Activated naive CD4-positive, alpha-beta T cell treated with anti-CD3 and anti-CD28 coated beads, Interleukin-2, amount 50 U/mL, for 24 hours (primary cell): ENCODE measurements around the gene LRRC18.

Experiments used
- H3K27ac Mint-ChIP-seq: one replicate; pipeline ENCODE4 v1.8.0; 2021; ENCODE audit warnings: mild to moderate bottlenecking, mixed read lengths
- H3K27me3 Mint-ChIP-seq: one replicate; pipeline ENCODE4 v1.8.0; 2021; ENCODE audit warnings: mixed read lengths
- H3K36me3 Mint-ChIP-seq: one replicate; pipeline ENCODE4 v1.8.0; 2021; ENCODE audit warnings: mixed read lengths
- H3K4me1 Mint-ChIP-seq: one replicate; pipeline ENCODE4 v1.8.0; 2021; ENCODE audit warnings: mixed read lengths
- H3K4me3 Mint-ChIP-seq: one replicate; pipeline ENCODE4 v1.8.0; 2021; ENCODE audit warnings: mild to moderate bottlenecking, mixed read lengths
- H3K9me3 Mint-ChIP-seq: one replicate; pipeline ENCODE4 v1.8.0; 2021; ENCODE audit warnings: mixed read lengths

The LRRC18 gene

DNA sequence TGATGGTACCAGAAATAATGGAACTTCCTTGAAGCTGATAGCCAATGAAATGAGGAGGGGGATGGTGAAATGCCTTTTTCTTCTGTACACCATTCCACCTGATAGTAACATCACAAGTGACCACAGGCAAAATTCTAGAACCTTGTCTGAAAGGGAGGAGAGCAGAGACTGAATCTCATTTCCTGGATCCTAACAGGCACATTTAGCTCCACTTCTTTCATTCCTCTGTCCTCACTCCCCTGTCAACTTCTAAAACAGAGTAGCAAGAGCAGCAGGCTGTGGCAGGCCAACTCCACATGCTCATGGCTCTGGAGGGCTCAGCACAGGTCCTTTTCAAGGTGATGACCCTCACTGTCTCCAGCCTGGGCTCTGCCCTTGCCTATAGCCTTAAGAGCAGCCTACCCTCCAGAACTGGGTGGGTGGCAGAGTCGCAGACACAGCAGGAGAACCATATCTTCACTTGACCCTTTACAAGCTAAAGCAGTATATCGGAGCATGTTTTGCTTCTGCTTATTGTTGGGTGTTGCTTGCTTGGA, at the start of gene LRRC18:
LRRC18 (minus strand) TSS at position 51 of the 536 bp plus-strand sequence. CDS start 25,685 bp downstream, outside the sequence.
- Mint-ChIP-seq H3K4me1 (no peaks in the 10 kb centered on the region), H3K9me3 (no peaks in the 10 kb centered on the region), H3K36me3 (no peaks in the 10 kb centered on the region), H3K27me3 (no peaks in the 10 kb centered on the region), H3K4me3 (no peak within 1 kb of the TSS), H3K27ac (no peak within 1 kb of the TSS)

DNA sequence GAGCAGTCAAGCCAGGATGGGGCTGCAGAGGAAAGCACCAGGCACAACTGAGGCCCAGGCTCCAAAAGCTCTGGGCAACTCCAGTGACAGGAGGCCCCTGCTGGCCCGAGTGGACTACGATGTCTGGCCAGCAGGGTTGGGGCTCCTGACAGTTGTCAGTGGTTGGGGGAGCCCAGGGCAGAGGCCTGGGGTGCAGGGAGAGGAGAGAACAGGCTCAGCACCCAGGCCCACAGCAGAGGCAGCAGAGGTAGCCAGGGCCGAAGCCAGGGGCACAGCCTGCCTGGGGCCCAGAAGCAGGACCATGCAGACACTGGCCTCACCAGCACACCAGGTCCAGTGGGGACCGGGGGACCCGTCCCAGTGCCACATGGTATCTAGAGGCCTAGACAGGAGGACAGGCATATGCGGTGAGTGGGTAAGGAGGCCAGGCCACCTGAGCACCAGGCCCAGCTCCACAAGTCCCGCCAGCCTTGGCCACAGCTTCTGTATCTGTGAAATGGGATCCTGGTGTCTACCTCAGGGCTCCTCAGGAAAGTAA, 46.0 kb upstream of the LRRC18 start:
- Mint-ChIP-seq H3K4me3 (no peak overlapping the region), H3K9me3 (no peaks in the 10 kb centered on the region), H3K27me3 (no peaks in the 10 kb centered on the region), H3K36me3 (no peaks in the 10 kb centered on the region), H3K27ac (no peak overlapping the region), H3K4me1 (no peaks in the 10 kb centered on the region)

DNA sequence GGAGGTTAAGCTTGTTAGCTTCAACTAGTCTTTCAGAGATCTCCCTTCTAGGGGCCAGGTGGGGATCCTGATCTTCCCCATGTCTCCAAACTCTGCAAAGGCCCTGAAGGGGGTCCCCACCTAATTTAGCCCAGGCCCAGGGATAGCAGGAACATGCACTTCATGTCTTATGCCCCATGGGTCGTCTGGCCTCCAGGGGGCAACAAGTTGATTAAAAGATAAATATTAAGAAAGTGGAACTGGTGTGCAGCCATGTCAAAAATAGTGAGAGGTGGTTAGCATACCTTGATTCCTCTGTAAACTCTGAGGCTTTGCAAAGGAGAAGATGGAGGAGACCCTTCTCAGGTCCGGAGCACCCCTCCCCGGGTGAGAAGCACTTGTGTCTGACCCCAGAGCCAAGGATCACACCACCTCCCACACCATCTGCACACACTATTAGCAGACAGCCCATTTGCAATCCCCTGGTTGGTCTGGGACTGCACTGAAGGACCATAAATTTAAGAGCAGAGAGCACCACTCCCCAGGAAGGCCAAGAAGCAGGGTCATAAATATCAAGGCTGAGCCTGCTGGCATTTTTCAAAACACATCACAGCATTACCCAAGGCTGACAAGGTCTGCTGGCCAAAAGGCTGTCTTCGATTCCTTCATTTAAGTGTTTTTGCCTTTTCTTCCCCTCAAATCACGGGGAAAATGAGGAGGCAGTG, 44.2 kb upstream of the LRRC18 start:
- no peak overlapping the region for H3K4me3 Mint-ChIP-seq
- H3K4me1 Mint-ChIP-seq = no peaks in the 10 kb centered on the region
- H3K27ac Mint-ChIP-seq = no peak overlapping the region
- no peaks in the 10 kb centered on the region for H3K36me3 Mint-ChIP-seq
- H3K9me3 Mint-ChIP-seq = no peaks in the 10 kb centered on the region
- H3K27me3 Mint-ChIP-seq = no peaks in the 10 kb centered on the region

DNA sequence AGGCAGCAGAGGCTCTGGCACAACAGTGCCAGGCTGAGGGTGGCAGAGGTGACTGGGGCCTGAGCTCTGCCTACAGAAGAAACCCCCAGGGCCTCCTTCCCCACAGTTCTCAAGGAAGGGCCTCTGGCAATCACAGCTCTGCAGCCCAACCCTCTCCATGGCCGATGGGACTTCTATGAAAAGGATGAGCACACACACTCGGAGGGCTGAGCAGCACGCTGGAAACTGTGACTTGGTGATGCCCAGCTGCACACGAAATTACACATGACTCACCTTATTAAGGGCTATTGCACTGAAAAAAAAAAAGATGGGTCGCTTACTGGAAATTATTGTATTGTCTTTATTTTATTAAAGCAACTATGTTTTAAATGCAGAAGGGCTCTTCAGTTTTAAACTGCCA, 42.9 kb upstream of the LRRC18 start:
- Mint-ChIP-seq H3K27me3 (no peaks in the 10 kb centered on the region), H3K4me3 (no peak overlapping the region), H3K4me1 (no peaks in the 10 kb centered on the region), H3K9me3 (no peaks in the 10 kb centered on the region), H3K27ac (no peak overlapping the region), H3K36me3 (no peaks in the 10 kb centered on the region)

DNA sequence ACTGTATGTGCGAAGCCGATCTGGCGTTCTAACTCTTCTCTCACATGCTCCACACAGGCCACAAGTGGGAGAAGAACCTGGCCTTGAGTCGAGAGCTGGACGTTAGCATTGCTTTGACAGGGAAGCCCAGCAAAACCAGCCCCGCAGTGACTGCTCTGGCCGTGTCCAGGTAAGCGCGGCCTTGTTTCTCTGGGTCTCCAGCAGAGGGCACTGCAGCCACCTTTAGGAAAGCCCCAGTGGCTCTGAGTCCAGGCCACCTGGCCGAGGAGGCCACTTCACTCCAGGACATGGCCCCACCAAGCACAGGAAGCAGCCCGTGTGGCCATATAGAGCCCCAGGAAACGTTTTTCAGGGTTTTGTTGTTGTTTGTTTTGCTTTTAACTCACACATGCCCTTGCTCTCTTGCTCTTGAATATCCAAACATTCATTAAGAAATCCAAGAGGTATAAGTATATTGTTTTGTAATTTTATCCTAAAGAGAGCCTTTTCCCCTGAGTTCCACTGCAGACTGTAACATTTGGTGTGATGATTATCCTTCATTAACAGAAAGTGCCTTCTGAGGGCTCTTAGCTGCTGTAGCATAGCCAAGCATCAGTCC, 41.8 kb upstream of the LRRC18 start:
- Mint-ChIP-seq H3K4me3 (no peak overlapping the region), H3K9me3 (no peaks in the 10 kb centered on the region), H3K27ac (no peak overlapping the region), H3K36me3 (no peaks in the 10 kb centered on the region), H3K4me1 (no peaks in the 10 kb centered on the region), H3K27me3 (no peaks in the 10 kb centered on the region)

DNA sequence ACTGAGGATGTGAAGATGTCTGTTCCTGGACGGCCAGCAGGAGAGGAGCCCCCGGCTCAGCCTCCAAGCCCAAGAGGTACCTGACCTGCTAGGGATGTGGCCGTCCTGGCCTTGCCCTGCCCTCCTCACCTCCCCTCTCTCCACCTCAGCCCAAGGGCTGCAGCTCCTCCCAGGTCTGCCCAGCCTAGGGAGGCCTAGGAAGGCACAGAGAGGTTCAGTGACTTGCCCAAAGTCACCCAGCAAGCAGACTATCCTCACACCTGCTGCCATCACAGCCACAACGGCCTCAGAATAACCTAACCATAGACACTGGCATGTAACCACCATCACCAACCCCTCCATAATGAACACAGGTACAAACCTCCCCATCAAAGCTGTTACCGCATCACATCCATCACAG, 38.7 kb upstream of the LRRC18 start:
- Mint-ChIP-seq H3K9me3 (no peaks in the 10 kb centered on the region), H3K36me3 (no peaks in the 10 kb centered on the region), H3K27me3 (no peaks in the 10 kb centered on the region), H3K4me3 (no peak overlapping the region), H3K27ac (no peak overlapping the region), H3K4me1 (no peaks in the 10 kb centered on the region)

DNA sequence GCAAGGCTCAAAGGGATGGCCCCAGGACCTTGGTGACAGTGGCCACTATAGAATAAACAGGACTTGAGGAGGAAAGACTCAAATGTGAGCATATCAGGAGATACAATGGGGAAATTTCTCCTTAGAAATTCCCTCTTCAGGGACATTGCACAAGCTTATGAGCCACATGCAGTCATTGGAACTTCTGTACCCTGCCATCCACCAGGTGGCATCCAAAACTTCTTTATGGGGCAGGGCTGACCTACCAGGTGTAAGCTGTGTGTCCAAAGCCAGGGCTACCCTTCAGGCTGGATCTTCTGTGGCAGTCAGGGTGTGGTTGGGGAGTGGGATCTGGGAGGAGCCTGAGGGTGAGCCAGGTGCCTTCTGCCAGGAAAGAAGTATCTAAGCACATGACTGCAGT, 36.6 kb upstream of the LRRC18 start:
- Mint-ChIP-seq H3K4me3 (no peak overlapping the region), H3K4me1 (no peaks in the 10 kb centered on the region), H3K27me3 (no peaks in the 10 kb centered on the region), H3K27ac (no peak overlapping the region), H3K36me3 (no peaks in the 10 kb centered on the region), H3K9me3 (no peaks in the 10 kb centered on the region)

DNA sequence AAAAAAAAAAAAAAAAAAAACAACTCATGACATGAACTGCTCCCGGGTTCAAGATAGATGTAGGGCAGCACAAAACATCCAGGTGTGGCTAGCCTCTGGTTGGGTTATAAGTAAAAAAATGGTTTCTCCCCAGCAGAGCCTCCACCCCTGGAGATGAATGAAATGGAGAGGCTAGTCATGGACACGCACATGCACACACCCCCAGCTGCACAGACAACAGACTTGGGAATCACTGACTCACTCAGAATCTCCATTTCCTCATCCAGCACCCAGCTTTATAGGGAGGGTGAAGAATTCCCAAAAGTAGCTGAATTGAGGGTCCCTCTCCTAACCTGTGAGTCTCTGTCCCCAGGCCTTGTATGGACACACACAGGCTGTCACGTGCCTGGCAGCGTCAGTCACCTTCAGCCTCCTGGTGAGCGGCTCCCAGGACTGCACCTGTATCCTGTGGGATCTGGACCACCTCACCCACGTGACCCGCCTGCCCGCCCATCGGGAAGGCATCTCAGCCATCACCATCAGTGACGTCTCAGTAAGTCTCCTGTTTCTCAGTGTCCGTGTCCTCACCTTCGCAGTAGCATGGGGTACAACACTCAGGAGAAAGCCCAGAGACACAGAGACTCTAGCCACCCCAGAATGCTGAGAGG, 35.0 kb upstream of the LRRC18 start:
- Mint-ChIP-seq H3K4me3 (no peak overlapping the region), H3K36me3 (no peaks in the 10 kb centered on the region), H3K4me1 (no peaks in the 10 kb centered on the region), H3K9me3 (no peaks in the 10 kb centered on the region), H3K27ac (no peak overlapping the region), H3K27me3 (no peaks in the 10 kb centered on the region)

DNA sequence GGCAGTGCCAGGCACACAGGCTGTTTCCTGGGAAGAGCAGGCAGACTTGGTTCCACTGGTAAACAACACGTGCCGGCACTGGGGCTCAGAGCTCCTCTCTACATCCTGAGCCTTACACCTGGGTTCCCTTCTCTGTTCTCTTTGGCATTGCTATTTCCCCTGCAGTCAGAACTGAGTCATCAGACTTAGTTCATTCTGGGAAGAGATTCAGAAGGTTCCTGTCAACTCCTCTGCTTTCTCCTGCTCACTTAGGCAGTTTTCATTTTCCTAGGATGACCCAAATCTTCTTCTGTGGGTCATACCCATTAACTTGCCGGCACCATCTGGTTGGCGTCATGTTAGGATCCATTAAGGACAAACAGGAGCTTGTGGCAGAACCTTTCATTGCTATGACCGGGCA, 33.4 kb upstream of the LRRC18 start:
- Mint-ChIP-seq H3K4me3 (no peak overlapping the region), H3K36me3 (no peaks in the 10 kb centered on the region), H3K9me3 (no peaks in the 10 kb centered on the region), H3K27ac (no peak overlapping the region), H3K4me1 (no peaks in the 10 kb centered on the region), H3K27me3 (no peaks in the 10 kb centered on the region)

DNA sequence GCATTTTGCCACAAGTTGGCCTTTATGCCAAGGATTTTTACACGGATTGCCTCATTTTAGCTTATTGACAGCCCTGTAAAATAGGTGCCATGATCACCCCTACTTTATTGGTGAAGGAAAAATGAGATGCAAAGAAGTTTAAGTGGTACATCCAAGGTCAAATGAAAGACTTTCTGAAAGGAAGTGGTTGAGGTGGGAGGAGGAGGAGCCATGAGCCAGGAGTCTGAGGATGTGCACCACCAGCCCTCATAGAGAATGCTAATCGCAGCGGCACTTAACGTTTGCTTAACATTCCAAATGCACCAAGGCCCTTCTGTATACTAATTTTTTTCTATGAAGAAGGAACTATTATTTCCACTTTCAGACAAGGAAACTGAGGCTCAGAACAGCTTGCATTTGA, 31.0 kb upstream of the LRRC18 start:
- H3K27me3 Mint-ChIP-seq = no peaks in the 10 kb centered on the region
- H3K4me3 Mint-ChIP-seq = no peak overlapping the region
- no peaks in the 10 kb centered on the region for H3K9me3 Mint-ChIP-seq
- H3K4me1 Mint-ChIP-seq = no peaks in the 10 kb centered on the region
- no peaks in the 10 kb centered on the region for H3K36me3 Mint-ChIP-seq
- no peak overlapping the region for H3K27ac Mint-ChIP-seq

DNA sequence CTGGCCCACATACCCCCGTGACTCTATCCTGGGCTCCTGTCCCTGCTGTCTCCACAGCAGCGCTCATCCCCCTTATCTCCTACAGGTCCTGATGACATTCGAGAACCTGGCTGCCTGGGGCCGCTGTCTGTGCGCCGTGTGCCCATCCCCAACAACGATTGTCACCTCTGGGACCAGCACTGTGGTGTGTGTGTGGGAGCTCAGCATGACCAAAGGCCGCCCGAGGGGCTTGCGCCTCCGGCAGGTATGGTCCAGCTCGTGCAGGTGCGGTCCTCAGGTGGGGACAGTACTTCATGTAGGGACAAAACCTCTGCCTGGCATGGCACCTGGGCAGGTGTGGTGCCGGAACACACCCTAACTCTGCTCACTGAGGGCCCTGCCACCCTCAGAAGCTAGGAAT, 30.4 kb upstream of the LRRC18 start:
- Mint-ChIP-seq H3K27ac (no peak overlapping the region), H3K27me3 (no peaks in the 10 kb centered on the region), H3K36me3 (no peaks in the 10 kb centered on the region), H3K9me3 (no peaks in the 10 kb centered on the region), H3K4me1 (no peaks in the 10 kb centered on the region), H3K4me3 (no peak overlapping the region)

DNA sequence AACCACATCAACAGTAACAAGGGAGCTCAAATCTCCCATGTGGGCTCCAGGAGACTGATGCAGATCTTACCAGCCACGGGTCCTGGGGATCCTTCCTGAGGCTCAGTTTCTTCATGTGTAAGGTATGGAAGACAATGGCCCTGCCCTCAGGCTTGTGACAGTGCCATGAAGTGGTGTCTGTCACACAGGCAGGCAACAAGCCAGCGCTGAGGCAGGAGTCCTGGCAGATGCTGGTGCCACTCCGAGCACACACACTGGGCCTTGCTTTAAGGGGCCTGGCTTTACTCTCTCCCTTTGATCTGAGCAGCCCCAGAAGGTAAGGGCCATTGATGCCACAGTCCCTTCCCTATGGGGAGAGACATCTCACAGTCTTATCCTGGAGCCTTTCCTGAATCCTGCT, 28.4 kb upstream of the LRRC18 start:
- no peaks in the 10 kb centered on the region for H3K27me3 Mint-ChIP-seq
- no peak overlapping the region for H3K4me3 Mint-ChIP-seq
- no peaks in the 10 kb centered on the region for H3K4me1 Mint-ChIP-seq
- H3K36me3 Mint-ChIP-seq = no peaks in the 10 kb centered on the region
- H3K9me3 Mint-ChIP-seq = no peaks in the 10 kb centered on the region
- H3K27ac Mint-ChIP-seq = no peak overlapping the region

DNA sequence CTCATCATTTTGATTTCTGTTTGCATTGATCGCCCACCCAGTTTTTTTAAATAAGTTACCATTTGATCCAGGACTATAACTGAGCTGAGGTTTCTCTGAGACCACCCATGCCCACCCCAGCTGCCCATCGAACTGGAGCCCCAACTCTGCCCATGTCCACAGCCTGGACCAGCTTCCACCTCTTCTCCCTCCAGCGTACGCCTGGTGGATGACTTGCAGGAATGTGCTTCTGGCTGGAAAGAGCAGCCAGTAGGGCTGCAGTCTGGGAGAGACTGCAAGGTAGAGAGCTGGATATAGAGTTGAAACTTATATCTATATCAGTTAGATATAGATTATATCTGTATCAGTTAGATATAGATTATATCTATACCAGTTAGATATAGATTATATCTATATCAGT, 25.8 kb upstream of the LRRC18 start:
- Mint-ChIP-seq H3K36me3 (no peaks in the 10 kb centered on the region), H3K9me3 (no peaks in the 10 kb centered on the region), H3K4me3 (no peak overlapping the region), H3K4me1 (no peaks in the 10 kb centered on the region), H3K27me3 (no peaks in the 10 kb centered on the region), H3K27ac (no peak overlapping the region)

DNA sequence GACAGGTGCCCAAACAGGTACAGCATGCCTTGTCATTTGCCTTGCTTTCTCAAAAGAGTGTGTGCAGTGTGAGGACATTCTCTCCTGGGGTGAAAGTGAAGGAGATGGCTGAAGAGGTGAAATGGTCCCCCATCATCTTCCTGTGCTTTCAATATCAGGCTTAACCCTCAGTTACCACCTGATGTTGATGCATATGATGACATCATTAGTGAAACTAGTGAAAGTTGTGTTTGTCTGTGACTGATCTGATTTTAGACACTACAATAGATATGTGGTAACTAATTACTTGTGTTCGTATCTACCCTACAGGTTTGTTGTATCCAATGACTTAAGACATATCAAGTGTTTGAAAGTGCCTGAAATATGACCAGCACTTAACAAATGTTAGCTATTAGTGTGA, 24.4 kb upstream of the LRRC18 start:
- no peaks in the 10 kb centered on the region for H3K4me1 Mint-ChIP-seq
- H3K9me3 Mint-ChIP-seq = no peaks in the 10 kb centered on the region
- no peaks in the 10 kb centered on the region for H3K36me3 Mint-ChIP-seq
- H3K27me3 Mint-ChIP-seq = no peaks in the 10 kb centered on the region
- no peak overlapping the region for H3K27ac Mint-ChIP-seq
- no peak overlapping the region for H3K4me3 Mint-ChIP-seq

DNA sequence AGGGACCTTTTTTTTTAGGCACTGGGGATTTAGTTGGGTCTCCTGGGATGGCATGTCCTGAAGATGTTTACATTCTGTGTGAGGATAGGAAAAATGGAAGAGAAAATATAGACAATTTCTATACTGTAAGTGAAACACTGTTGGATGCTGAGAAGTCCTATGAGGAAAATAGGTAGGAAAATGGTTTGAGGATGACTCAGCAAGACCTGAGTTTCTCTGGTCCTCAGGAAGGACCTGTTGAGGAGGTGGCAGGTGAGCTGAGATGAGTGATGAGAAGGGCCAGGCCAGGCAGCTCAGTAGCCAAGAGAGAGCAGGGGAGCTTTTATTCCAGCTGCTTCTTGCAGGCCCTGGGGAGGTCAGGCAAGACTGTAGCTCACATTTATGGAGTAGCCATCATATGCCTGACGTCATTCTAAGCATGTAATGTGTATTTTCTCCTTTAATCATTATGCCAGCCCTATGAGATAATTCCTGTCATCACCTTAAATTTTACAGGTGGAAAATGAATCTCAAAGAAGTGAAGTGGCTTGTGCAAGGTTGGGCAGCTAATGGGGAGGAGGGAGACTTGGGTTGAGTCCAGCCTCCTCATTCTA, 19.1 kb upstream of the LRRC18 start:
- no peak overlapping the region for H3K4me3 Mint-ChIP-seq
- H3K9me3 Mint-ChIP-seq = no peaks in the 10 kb centered on the region
- H3K36me3 Mint-ChIP-seq = no peaks in the 10 kb centered on the region
- no peaks in the 10 kb centered on the region for H3K27me3 Mint-ChIP-seq
- no peak overlapping the region for H3K27ac Mint-ChIP-seq
- H3K4me1 Mint-ChIP-seq = no peaks in the 10 kb centered on the region
